ENCODE measurements around the gene ENOX1. TPM values are rescaled to one million over a fixed set of nuclear protein-coding genes. Genes with fewer than 3 reads are reported as not detected.

ENOX1 gene
- total and polyA plus RNA-seq, 7 donors = 0.34 to 7.1 (median 1.1) TPM

- WGBS, 3 donors = 45 to 70% (median 59%) methylated on average over 1 of the region's 1 CpG
- intact Hi-C loops (cut with DNase I) = no loop called here
- H3K27ac ChIP-seq = no peak overlapping the region
- no peaks in the 10 kb centered on the region for H3K4me1 ChIP-seq
- no peaks in the 10 kb centered on the region for H3K9me3 ChIP-seq
- ATAC-seq (no peak), DNase-seq (no peak)
- no peak for TF ChIP-seq CTCF (IDR thresholded peaks at IDR 0.05)
- no peaks in the 10 kb centered on the region for H3K27me3 ChIP-seq (ENCODE audit: insufficient read depth in 3 of 3, low read length in 2 of 3)
- no peaks in the 10 kb centered on the region for H3K36me3 ChIP-seq (ENCODE audit: insufficient read depth in 1 of 2, low read depth in 1 of 2)
- no peak overlapping the region for H3K4me3 ChIP-seq
Measured at GRCh38 chr13:43558939-43559338, 227.8 kb downstream of the ENOX1 start.

- no peak for TF ChIP-seq CTCF (IDR thresholded peaks at IDR 0.05)
- H3K27me3 ChIP-seq (ENCODE audit: insufficient read depth in 3 of 3, low read length in 2 of 3) = no peaks in the 10 kb centered on the region
- DNase-seq (no peak), ATAC-seq (no peak)
- no peaks in the 10 kb centered on the region for H3K9me3 ChIP-seq
- H3K36me3 ChIP-seq (ENCODE audit: insufficient read depth in 1 of 2, low read depth in 1 of 2) = no peaks in the 10 kb centered on the region
- no peaks in the 10 kb centered on the region for H3K4me1 ChIP-seq
- H3K27ac ChIP-seq = no peak overlapping the region
- intact Hi-C loops (cut with DNase I) = no loop called here
- no peak overlapping the region for H3K4me3 ChIP-seq
- WGBS, 3 donors = 63 to 86% (median 76%) methylated on average over 1 of the region's 1 CpG
Measured at GRCh38 chr13:43558326-43558725, 228.4 kb downstream of the ENOX1 start.

GRCh38 chr13:43555667-43556066 lies 231.1 kb downstream of the ENOX1 start:
- Histone ChIP-seq H3K36me3 (ENCODE audit: insufficient read depth in 1 of 2, low read depth in 1 of 2) (no peaks in the 10 kb centered on the region), H3K4me3 (no peak overlapping the region), H3K27ac (no peak overlapping the region), H3K4me1 (no peaks in the 10 kb centered on the region), H3K27me3 (ENCODE audit: insufficient read depth in 3 of 3, low read length in 2 of 3) (no peaks in the 10 kb centered on the region), H3K9me3 (no peaks in the 10 kb centered on the region)
- WGBS, 3 donors = 95 to 98% (median 98%) methylated on average over 2 of the region's 2 CpGs
- intact Hi-C loops (cut with DNase I) = no loop called here
- ATAC-seq (no peak), DNase-seq (no peak)
- no peak for TF ChIP-seq CTCF (IDR thresholded peaks at IDR 0.05)

- 94 to 98% (median 97%) methylated on average over 3 of the region's 3 CpGs for WGBS, 3 donors
- Histone ChIP-seq H3K27me3 (ENCODE audit: insufficient read depth in 3 of 3, low read length in 2 of 3) (no peaks in the 10 kb centered on the region), H3K36me3 (ENCODE audit: insufficient read depth in 1 of 2, low read depth in 1 of 2) (no peaks in the 10 kb centered on the region), H3K4me3 (no peak overlapping the region), H3K27ac (no peak overlapping the region), H3K9me3 (no peaks in the 10 kb centered on the region), H3K4me1 (no peaks in the 10 kb centered on the region)
- no peak for TF ChIP-seq CTCF (IDR thresholded peaks at IDR 0.05)
- intact Hi-C loops (cut with DNase I) = no loop called here
- ATAC-seq (no peak), DNase-seq (no peak)
Measured at GRCh38 chr13:43551897-43552456, 234.8 kb downstream of the ENOX1 start.

GRCh38 chr13:43546816-43547215 lies 240.0 kb downstream of the ENOX1 start:
- Histone ChIP-seq H3K9me3 (no peaks in the 10 kb centered on the region), H3K4me1 (no peaks in the 10 kb centered on the region), H3K36me3 (ENCODE audit: insufficient read depth in 1 of 2, low read depth in 1 of 2) (no peaks in the 10 kb centered on the region), H3K4me3 (no peak overlapping the region), H3K27ac (no peak overlapping the region), H3K27me3 (ENCODE audit: insufficient read depth in 3 of 3, low read length in 2 of 3) (no peaks in the 10 kb centered on the region)
- intact Hi-C loops (cut with DNase I) = no loop called here
- WGBS, 3 donors = 57 to 69% (median 68%) methylated on average over 3 of the region's 3 CpGs
- ATAC-seq (no peak), DNase-seq (no peak)
- no peak for TF ChIP-seq CTCF (IDR thresholded peaks at IDR 0.05)
